HepG2 (cell line): ENCODE results near the gene PHC1. TPM values are rescaled to one million over a fixed set of nuclear protein-coding genes. Genes with fewer than 3 reads are reported as not detected.

Experiments
- ATM ChIP-seq: fragments of 450-650 bp; IDR thresholded peaks from 2 replicates; pipeline ENCODE4 v1.7.1; 2017; ENCODE audit warnings: mild to moderate bottlenecking, borderline replicate concordance
- CENPBD1 ChIP-seq: sonication (generic); formaldehyde crosslinking; IDR thresholded peaks from 2 replicates; pipeline ENCODE4 v1.8.0; 2022; ENCODE audit warnings: missing genetic modification reagents, low read depth, mild to moderate bottlenecking, borderline replicate concordance
- MIER2 ChIP-seq: IDR thresholded peaks from 2 replicates; pipeline ENCODE4 v1.6.1; 2016; ENCODE audit warnings: missing biosample characterization, missing genetic modification reagents
- PHF21A ChIP-seq: sonication (generic); formaldehyde crosslinking; IDR thresholded peaks from 2 replicates; pipeline ENCODE4 v1.5.0; 2020; ENCODE audit warnings: mild to moderate bottlenecking, missing genetic modification reagents
- SP5 ChIP-seq: IDR thresholded peaks from 2 replicates; pipeline ENCODE4 v1.6.1; 2016; ENCODE audit warnings: low read depth, borderline replicate concordance
- ZEB1 ChIP-seq: IDR thresholded peaks from 2 replicates; pipeline ENCODE4 v1.6.1; 2012; ENCODE audit warnings: mild to moderate bottlenecking, low read depth, inconsistent platforms; ENCODE audit not compliant: insufficient replicate concordance
- ZFP36L2 ChIP-seq: sonication (generic); formaldehyde crosslinking; IDR thresholded peaks from 2 replicates; pipeline ENCODE4 v1.4.0; 2020; ENCODE audit warnings: missing genetic modification reagents
- ZNF207 ChIP-seq: fragments of 450-650 bp; IDR thresholded peaks from 2 replicates; pipeline ENCODE4 v1.6.1; 2016; ENCODE audit warnings: antibody characterized with exemption, borderline replicate concordance
- ZNF256 ChIP-seq: sonication (generic); formaldehyde crosslinking; conservative IDR thresholded peaks from 2 replicates; pipeline ENCODE4 v1.4.0; 2020; ENCODE audit warnings: missing genetic modification reagents
- ZNF569 ChIP-seq: sonication (generic); formaldehyde crosslinking; IDR thresholded peaks from 2 replicates; pipeline ENCODE4 v1.5.0; 2020; ENCODE audit warnings: mild to moderate bottlenecking, missing genetic modification reagents, moderate library complexity, borderline replicate concordance
- ZNF605 ChIP-seq: sonication (generic); formaldehyde crosslinking; IDR thresholded peaks from 2 replicates; pipeline ENCODE4 v1.8.0; 2022; ENCODE audit warnings: mild to moderate bottlenecking, missing genetic modification reagents
- ZNF75D ChIP-seq: sonication (generic); formaldehyde crosslinking; IDR thresholded peaks from 2 replicates; pipeline ENCODE4 v1.8.1; 2023; ENCODE audit warnings: missing genetic modification reagents, mild to moderate bottlenecking, borderline replicate concordance
- ZNF780A ChIP-seq: sonication (generic); formaldehyde crosslinking; IDR thresholded peaks from 2 replicates; pipeline ENCODE4 v1.8.0; 2022; ENCODE audit warnings: mild to moderate bottlenecking, missing genetic modification reagents, moderate library complexity
- ZNF839 ChIP-seq: sonication (generic); formaldehyde crosslinking; IDR thresholded peaks from 2 replicates; pipeline ENCODE4 v1.4.0; 2020; ENCODE audit warnings: missing genetic modification reagents, mild to moderate bottlenecking, borderline replicate concordance
- ZSCAN25 ChIP-seq: sonication (generic); formaldehyde crosslinking; IDR thresholded peaks from 2 replicates; pipeline ENCODE4 v1.8.0; 2022; ENCODE audit warnings: mild to moderate bottlenecking, missing genetic modification reagents
- polyA plus RNA-seq, 8 experiments: library from polyadenylated mRNA; depleted of rRNA in 3 of 8; stranded (reverse) in 7 of 8; unstranded in 1 of 8; fragments of >200 nt; fragmentation: Illumina TruSeq in 4 of 8; extraction: Trizol in 4 of 8; gene quantifications; 2 replicates each; pipeline versions ENCODE4 v1.2.1 to v1.2.3, GENCODE V29; 2011 to 2016; ENCODE audit warnings: low read depth in 4 of 8, missing spikeins in 1 of 8, mixed read lengths in 1 of 8; ENCODE audit not compliant: insufficient read depth in 1 of 8
- total RNA-seq, 5 experiments: library from RNA; depleted of rRNA; stranded (reverse); fragments of >200 nt; fragmentation: Illumina TruSeq; extraction: Trizol; gene quantifications; 2 replicates each; pipeline ENCODE4 v1.2.3, GENCODE V29; 2016; ENCODE audit warnings: low read depth in 1 of 5
- TF ChIP-seq, protein P1 (sequence below): sonication (generic); formaldehyde crosslinking; IDR thresholded peaks from 2 replicates; pipeline ENCODE4 v1.5.1; 2020; ENCODE audit warnings: missing genetic modification reagents, mild to moderate bottlenecking, borderline replicate concordance

The PHC1 gene
- total and polyA plus RNA-seq, 2 of the 13 experiments (the other 11 are each of a cell fraction or from before 2014, with no cell fraction given), result 9.4 to 35.0 TPM

GRCh38 chr12:8949342-8950220, 35.3 kb downstream of the PHC1 start, which contains the start of gene M6PR (continued):
- TF ChIP-seq ZNF839 (CRISPR knock-in tag) (0 out of 2 replicates have a peak, but pooled peaks have one; percentile 64), ZNF75D (no peak), SP5 (peak; percentile 73; the same call in 1 of the 2 replicates), ZNF256 (CRISPR knock-in tag) (peak; percentile 77), ZEB1 (no peak), MIER2 (no peak), ZNF605 (CRISPR knock-in tag) (no peak), ZNF780A (CRISPR knock-in tag) (no peak), ZNF569 (CRISPR knock-in tag) (no peak), CENPBD1 (no peak), ZNF207 (no peak), ATM (no peak), ZSCAN25 (no peak), PHF21A (peak; percentile 97), ZFP36L2 (no peak)
- TF ChIP-seq, protein P1, sequence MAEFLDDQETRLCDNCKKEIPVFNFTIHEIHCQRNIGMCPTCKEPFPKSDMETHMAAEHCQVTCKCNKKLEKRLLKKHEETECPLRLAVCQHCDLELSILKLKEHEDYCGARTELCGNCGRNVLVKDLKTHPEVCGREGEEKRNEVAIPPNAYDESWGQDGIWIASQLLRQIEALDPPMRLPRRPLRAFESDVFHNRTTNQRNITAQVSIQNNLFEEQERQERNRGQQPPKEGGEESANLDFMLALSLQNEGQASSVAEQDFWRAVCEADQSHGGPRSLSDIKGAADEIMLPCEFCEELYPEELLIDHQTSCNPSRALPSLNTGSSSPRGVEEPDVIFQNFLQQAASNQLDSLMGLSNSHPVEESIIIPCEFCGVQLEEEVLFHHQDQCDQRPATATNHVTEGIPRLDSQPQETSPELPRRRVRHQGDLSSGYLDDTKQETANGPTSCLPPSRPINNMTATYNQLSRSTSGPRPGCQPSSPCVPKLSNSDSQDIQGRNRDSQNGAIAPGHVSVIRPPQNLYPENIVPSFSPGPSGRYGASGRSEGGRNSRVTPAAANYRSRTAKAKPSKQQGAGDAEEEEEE, result no peak
